ENCODE data around the gene SORT1. TPM values are rescaled to one million over a fixed set of nuclear protein-coding genes. Genes with fewer than 3 reads are reported as not detected.

Gene SORT1
- total RNA-seq, 1 donor from 2014 or later: 41.9 TPM

GRCh38 chr1:109370712-109371340 lies 26.9 kb downstream of the SORT1 start:
- TF ChIP-seq, protein P1, sequence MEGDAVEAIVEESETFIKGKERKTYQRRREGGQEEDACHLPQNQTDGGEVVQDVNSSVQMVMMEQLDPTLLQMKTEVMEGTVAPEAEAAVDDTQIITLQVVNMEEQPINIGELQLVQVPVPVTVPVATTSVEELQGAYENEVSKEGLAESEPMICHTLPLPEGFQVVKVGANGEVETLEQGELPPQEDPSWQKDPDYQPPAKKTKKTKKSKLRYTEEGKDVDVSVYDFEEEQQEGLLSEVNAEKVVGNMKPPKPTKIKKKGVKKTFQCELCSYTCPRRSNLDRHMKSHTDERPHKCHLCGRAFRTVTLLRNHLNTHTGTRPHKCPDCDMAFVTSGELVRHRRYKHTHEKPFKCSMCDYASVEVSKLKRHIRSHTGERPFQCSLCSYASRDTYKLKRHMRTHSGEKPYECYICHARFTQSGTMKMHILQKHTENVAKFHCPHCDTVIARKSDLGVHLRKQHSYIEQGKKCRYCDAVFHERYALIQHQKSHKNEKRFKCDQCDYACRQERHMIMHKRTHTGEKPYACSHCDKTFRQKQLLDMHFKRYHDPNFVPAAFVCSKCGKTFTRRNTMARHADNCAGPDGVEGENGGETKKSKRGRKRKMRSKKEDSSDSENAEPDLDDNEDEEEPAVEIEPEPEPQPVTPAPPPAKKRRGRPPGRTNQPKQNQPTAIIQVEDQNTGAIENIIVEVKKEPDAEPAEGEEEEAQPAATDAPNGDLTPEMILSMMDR (conservative IDR thresholded peaks at IDR 0.05; ENCODE audit: low read depth, low read length): no peak
- peak; percentile 86 for DNase-seq (ENCODE audit: low read depth)
- peak overlapping the region; percentile 39 for H3K4me3 ChIP-seq (ENCODE audit: low read depth, low read length)

GRCh38 chr1:109369167-109369746 lies 28.5 kb downstream of the SORT1 start:
- no peak for DNase-seq (ENCODE audit: low read depth)
- no peak overlapping the region for H3K4me3 ChIP-seq (ENCODE audit: low read depth, low read length)
- TF ChIP-seq, protein P1 (conservative IDR thresholded peaks at IDR 0.05; ENCODE audit: low read depth, low read length): no peak

- TF ChIP-seq, protein P1 (conservative IDR thresholded peaks at IDR 0.05; ENCODE audit: low read depth, low read length): no peak
- H3K4me3 ChIP-seq (ENCODE audit: low read depth, low read length): no peak overlapping the region
- no peak for DNase-seq (ENCODE audit: low read depth)
Observed at GRCh38 chr1:109368464-109368863, 29.3 kb downstream of the SORT1 start.

- TF ChIP-seq, protein P1 (conservative IDR thresholded peaks at IDR 0.05; ENCODE audit: low read depth, low read length): no peak
- no peak for DNase-seq (ENCODE audit: low read depth)
- no peak overlapping the region for H3K4me3 ChIP-seq (ENCODE audit: low read depth, low read length)
Observed at GRCh38 chr1:109367626-109368025, 30.1 kb downstream of the SORT1 start.

DNA sequence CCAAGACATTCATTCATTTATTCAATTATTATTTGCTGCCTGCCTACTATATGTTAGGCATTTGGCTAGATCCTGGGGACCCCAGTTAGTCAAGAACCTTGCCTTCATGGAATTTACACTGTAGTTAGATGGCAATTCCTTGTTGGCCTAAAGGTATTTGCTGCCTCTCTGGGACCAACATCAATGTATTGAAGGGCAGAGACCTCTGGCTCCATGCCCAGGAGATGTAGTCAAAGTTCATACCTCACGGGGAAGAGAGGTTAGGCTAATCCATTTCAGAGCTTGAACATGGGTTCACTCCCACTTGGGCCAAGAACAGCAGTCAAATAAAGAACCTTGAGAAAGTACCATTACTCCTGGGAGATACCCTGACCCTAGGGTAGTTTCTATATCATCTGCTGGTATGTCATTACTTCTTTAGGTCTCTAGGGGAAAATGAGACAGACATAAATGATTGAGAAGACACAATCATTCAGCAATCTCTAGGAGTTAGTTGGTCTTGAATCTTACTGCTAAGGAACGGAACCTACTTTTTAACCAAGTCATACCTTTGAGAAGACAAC lies 32.0 kb downstream of the SORT1 start:
- DNase-seq (ENCODE audit: low read depth): no peak
- TF ChIP-seq, protein P1 (conservative IDR thresholded peaks at IDR 0.05; ENCODE audit: low read depth, low read length): no peak
- H3K4me3 ChIP-seq (ENCODE audit: low read depth, low read length): no peak overlapping the region

GRCh38 chr1:109361649-109362048 lies 36.1 kb downstream of the SORT1 start:
- TF ChIP-seq, protein P1 (conservative IDR thresholded peaks at IDR 0.05; ENCODE audit: low read depth, low read length): no peak
- no peak for DNase-seq (ENCODE audit: low read depth)
- H3K4me3 ChIP-seq (ENCODE audit: low read depth, low read length): no peak overlapping the region

Data from epithelial cell of proximal tubule (primary cell).